HCT116 (cell line): ENCODE results near the gene LCMT2.

ENCODE experiments used
- FOSL1 ChIP-seq: IDR thresholded peaks from 2 replicates; pipeline ENCODE4 v1.6.1; 2012; ENCODE audit warnings: low read depth
- POLR2A ChIP-seq: IDR thresholded peaks from 2 replicates; pipeline ENCODE4 v1.7.0; 2011; ENCODE audit warnings: borderline replicate concordance; ENCODE audit not compliant: insufficient read depth, insufficient read length; ENCODE audit errors: extremely low read depth
- YY1 ChIP-seq: IDR thresholded peaks from 2 replicates; pipeline ENCODE4 v1.6.1; 2011; ENCODE audit warnings: low read length, low read depth, moderate library complexity, mild to moderate bottlenecking; ENCODE audit not compliant: insufficient replicate concordance; ENCODE audit errors: extremely low read depth
- TF ChIP-seq, protein P1 (sequence below): IDR thresholded peaks from 2 replicates; pipeline ENCODE4 v1.6.1; 2012; ENCODE audit warnings: low read depth
- TF ChIP-seq, protein P2 (sequence below), 3 experiments: fragments of 200-600 bp in 1 of 3; sonication (generic) in 1 of 3; IDR thresholded peaks in 2 of 3; conservative IDR thresholded peaks in 1 of 3; 2 replicates each; pipeline ENCODE4 v1.5.1; 2012 to 2017; ENCODE audit warnings: low read depth in 2 of 3, low read length in 2 of 3, antibody characterized with exemption in 1 of 3, borderline replicate concordance in 1 of 3, control low read depth in 1 of 3, mild to moderate bottlenecking in 1 of 3, mixed read lengths in 1 of 3, mixed run types in 1 of 3, moderate library complexity in 1 of 3; ENCODE audit not compliant: insufficient read depth in 1 of 3
- TF ChIP-seq, protein P3 (sequence below): IDR thresholded peaks from 2 replicates; pipeline ENCODE4 v1.6.1; 2012

DNA sequence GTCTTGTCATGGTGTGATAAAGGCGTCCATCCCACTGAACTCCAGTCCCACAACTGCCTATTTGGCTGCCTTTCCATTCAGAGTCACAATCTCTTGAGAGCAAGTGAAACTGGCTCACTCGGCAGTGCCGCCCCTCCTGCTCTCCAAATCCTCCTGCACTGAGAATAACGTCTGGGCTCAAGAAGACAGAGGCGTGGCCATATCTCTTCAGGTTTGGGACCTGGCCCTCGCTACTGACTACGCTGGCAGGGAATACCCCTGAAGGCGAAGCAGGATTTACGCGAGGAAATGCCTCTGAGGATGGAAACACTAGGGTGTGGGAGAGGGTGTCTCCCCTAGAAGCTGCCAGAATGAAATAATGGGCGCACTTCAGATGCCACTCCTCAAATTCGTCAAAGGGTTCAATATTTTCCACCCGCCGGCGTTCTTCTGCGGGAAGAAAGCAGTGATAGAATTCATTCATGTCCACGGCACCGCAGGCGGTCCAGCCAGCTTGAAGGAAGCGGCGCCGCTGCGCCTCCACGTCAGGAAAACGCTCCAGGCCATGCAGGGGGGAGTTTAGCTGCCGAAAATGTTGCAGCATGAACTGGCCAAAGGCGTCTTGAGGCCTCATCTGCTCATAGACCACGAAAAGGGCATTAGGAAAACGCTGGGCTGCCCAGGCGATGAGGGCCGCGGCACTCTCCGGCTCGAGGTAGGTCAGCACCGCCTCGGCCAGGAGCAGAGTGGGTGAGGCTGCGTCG is 985 bp downstream of the LCMT2 start:
- TF ChIP-seq, protein P1, sequence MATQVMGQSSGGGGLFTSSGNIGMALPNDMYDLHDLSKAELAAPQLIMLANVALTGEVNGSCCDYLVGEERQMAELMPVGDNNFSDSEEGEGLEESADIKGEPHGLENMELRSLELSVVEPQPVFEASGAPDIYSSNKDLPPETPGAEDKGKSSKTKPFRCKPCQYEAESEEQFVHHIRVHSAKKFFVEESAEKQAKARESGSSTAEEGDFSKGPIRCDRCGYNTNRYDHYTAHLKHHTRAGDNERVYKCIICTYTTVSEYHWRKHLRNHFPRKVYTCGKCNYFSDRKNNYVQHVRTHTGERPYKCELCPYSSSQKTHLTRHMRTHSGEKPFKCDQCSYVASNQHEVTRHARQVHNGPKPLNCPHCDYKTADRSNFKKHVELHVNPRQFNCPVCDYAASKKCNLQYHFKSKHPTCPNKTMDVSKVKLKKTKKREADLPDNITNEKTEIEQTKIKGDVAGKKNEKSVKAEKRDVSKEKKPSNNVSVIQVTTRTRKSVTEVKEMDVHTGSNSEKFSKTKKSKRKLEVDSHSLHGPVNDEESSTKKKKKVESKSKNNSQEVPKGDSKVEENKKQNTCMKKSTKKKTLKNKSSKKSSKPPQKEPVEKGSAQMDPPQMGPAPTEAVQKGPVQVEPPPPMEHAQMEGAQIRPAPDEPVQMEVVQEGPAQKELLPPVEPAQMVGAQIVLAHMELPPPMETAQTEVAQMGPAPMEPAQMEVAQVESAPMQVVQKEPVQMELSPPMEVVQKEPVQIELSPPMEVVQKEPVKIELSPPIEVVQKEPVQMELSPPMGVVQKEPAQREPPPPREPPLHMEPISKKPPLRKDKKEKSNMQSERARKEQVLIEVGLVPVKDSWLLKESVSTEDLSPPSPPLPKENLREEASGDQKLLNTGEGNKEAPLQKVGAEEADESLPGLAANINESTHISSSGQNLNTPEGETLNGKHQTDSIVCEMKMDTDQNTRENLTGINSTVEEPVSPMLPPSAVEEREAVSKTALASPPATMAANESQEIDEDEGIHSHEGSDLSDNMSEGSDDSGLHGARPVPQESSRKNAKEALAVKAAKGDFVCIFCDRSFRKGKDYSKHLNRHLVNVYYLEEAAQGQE, result no peak
- TF ChIP-seq POLR2A, result no peak
- TF ChIP-seq YY1, result no peak
- TF ChIP-seq, protein P2, sequence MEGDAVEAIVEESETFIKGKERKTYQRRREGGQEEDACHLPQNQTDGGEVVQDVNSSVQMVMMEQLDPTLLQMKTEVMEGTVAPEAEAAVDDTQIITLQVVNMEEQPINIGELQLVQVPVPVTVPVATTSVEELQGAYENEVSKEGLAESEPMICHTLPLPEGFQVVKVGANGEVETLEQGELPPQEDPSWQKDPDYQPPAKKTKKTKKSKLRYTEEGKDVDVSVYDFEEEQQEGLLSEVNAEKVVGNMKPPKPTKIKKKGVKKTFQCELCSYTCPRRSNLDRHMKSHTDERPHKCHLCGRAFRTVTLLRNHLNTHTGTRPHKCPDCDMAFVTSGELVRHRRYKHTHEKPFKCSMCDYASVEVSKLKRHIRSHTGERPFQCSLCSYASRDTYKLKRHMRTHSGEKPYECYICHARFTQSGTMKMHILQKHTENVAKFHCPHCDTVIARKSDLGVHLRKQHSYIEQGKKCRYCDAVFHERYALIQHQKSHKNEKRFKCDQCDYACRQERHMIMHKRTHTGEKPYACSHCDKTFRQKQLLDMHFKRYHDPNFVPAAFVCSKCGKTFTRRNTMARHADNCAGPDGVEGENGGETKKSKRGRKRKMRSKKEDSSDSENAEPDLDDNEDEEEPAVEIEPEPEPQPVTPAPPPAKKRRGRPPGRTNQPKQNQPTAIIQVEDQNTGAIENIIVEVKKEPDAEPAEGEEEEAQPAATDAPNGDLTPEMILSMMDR (IDR thresholded peaks at IDR 0.05 in 2 of 3, conservative IDR thresholded peaks at IDR 0.05 in 1 of 3; ENCODE audit: borderline replicate concordance in 1 of 3, insufficient read depth in 1 of 3, low read depth in 2 of 3, low read length in 2 of 3), result no peak
- TF ChIP-seq FOSL1, result no peak
- TF ChIP-seq, protein P3, sequence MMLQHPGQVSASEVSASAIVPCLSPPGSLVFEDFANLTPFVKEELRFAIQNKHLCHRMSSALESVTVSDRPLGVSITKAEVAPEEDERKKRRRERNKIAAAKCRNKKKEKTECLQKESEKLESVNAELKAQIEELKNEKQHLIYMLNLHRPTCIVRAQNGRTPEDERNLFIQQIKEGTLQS, result no peak
